Measurements from ENCODE around the gene EML6. TPM values are rescaled to one million over a fixed set of nuclear protein-coding genes. Genes with fewer than 3 reads are reported as not detected.

Gene EML6
- total RNA-seq, 1 donor from 2014 or later, result 3.4 TPM

DNA sequence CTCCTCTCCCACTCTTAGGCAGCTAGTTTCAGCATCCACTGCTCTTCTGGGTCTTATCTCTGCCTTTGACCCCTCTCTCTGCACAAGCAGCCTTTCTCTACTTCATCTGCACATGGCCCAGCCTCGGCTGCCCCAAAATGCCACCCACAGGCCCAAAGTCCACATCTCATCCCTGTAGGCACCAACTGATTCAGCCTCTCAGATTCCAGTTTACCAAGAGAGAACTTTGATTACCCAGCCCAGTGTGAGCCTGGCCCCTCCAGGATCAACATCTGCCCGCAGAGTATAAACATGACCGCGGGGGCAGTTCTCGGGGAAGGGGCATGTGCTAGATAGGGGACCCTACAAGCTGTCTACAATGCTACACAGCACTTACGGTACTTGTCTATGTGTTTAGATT, 185.1 kb downstream of the EML6 start:
- DNase-seq (ENCODE audit: low spot score), result no peak

DNA sequence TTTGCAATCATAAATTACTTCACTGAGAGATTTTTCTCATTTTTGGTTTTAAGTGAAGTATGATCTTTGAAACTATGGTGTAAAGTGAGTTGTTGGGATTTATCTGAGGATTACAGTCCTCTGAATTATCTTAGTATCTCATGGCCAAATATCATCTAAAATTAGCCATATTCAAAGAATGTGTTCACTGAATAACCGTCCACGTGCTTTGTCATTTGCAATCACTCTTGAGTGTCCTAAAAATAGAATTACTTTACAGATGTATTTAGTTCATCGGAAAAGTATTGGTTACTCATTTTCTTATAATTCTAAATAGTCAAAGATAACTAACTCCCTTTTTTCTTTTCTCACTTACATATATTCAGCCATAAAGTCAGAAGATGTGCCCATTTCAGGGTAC, 185.5 kb downstream of the EML6 start:
- no peak for DNase-seq (ENCODE audit: low spot score)

DNA sequence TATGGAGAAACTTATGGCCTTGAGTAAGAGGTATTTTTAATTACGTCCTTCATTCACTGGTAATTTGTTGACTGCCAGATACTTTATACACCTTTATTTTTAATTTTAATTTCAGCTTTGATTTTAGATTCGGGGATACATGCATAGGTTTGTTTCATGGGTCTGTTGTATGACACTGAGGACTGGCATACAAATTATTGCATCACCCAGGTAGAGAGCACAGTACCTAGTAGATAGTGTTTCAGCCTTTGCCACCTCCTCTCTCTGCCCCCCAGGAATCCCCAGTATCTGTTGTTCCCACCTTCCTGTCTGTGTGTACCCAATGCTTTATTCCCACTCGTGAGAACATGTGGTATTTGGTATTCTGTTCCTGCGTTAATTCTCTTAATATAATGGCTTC, 188.8 kb downstream of the EML6 start:
- DNase-seq (ENCODE audit: low spot score), result no peak

DNA sequence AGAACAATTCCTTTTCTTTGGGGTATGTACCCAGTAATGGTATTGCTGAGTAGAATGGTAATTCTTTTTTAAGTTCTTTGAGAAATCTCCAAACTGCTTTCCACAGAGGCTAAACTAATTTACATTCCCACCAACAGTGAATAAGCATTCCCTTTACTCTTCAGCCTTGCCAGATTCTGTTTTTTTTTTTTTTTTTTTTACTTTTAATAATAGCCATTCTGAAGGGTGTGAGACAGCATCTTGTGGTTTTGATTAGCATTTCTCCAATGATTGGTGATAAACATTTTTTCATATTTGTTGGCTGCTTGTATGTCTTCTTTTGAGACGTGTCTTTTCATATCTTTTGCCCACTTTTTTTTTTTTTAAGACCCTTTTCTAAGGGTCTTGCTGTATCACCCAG, 189.4 kb downstream of the EML6 start:
- no peak for DNase-seq (ENCODE audit: low spot score)

DNA sequence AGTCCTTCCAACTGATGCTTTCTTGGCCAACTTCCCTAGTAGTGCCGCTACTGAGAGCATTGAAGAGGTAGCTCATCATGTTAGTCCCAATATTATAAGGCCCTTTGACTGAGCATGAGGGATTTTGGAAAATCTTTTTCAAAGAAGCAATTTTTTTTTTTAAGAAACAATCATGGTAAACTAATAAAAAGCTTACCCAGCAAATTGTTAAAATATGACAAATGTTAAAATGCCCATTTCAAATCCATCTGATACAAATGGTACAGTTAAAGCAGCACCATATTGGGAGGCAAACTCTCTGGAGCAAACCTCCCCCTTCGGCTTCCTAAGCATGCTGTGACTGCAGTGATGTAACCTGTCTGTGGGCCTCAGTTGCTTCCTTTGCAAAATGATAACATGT, 191.2 kb downstream of the EML6 start:
- no peak for DNase-seq (ENCODE audit: low spot score)

DNA sequence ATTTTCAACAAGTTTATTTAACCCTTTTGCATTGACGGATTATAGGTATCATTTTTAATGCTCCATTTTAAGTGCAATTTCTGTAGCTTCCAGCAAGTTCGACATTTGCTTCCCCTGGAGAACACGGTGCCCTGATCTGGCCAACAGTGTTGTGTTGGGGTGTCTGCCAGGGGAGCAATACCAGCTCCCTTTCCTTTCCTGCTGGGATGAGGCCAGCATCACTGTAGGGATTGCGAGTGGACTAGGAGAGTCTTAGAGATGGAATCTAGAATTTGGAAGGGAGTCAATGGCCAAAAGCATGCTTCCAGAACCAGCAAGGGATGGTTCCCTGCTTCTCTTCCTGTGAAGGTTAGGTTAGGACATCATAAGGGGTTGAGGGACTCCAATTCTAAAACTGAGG, 191.6 kb downstream of the EML6 start:
- no peak for DNase-seq (ENCODE audit: low spot score)

DNA sequence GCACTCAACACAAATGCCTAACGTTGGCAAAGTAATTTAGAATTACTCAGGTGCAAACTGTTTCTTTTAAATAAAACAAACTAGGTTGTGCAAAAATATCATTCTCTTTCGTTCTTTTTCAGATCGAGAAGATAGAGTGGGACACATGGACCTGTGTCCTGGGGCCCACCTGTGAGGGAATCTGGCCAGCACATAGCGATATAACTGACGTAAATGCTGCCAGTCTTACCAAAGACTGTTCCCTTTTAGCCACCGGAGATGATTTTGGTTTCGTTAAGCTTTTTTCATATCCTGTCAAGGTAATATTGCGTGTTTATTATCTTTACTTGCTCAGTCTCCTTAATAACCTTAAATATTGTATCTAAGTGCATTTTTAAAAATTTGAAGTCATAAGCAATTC, 193.2 kb downstream of the EML6 start:
- DNase-seq (ENCODE audit: low spot score), result no peak

DNA sequence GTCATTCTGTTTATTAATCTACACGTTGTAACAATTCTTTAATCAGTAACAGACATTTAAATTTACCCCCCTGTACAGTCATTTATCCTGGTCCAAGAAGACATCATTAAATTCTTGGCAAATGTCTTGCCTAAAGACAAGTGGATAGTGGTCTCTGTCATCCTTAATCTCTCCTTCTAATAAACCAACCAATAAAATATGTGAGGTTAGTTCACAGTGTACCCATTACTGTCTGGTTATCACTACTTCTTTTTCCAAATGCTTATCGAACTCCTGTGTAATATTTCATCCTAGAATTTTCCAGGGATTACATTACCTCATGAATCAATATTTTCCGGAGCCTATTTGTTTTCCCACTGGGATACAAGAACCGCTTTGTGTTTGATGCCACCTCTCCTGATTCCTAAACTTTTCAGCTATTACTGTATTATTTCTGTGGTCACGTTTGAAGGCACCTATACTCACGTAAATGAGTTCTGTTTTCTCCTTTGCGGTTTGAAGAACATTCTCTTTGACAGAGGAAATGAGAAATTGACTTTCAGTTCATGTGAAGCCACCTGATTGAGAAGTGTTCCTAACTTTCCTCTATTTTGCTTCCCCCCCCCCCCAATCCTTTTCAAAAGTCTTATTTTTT, 195.3 kb downstream of the EML6 start:
- DNase-seq (ENCODE audit: low spot score), result no peak

DNA sequence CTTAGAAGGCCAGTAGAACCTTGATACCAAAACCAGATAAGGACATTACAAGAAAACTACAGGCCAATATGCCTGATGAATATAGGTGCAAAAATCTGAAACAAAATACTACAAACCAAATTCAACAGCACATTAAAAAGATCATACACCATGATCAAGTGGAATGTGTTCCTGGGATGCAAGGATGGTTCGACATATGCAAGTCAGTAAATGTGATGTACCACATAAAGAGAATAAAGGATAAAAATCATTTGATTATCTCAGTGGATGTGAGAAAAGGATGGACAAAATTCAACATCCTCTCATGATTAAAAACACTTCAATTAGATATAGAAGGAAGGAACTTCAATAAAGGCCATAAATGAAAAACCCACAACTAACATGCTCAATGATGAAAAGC, 197.2 kb downstream of the EML6 start:
- DNase-seq (ENCODE audit: low spot score), result no peak

DNA sequence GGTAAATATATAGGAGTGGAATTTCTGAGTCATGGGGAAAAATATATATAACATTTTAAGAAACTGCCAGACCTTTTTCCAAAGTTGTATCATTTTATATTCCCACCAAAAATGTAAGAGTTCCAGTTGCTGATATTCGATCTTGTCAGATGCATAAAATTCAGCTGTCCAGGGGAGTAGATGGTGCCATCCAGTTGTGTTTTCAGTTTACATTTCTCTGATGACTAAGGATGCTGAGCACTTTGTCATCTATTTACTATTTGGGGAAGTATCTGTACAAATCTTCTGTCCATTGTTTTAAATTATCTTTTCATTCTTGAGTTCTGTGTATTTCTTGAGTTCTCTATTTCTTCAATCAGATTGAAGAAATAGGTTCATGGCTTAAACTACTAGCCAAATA, 200.7 kb downstream of the EML6 start:
- DNase-seq (ENCODE audit: low spot score), result no peak

DNA sequence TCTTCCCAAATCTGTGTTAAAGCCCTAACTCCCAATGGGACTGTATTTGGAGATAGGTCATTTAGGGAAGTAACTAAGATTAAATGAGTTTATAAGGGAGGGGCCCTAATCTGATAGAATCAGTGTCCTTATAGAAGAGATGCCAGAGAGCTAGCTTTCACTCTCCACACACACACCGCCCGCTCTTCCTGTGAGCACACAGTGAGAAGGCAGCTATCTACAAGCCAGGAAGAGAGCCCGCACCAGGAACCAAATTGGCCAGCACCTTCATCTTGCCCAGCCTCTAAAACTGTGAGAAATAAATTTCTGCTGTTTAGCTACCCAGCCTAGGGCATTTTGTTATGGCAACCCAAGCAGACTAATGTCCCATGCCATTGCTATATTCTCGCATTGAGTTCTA, 201.6 kb downstream of the EML6 start:
- DNase-seq (ENCODE audit: low spot score), result no peak

DNA sequence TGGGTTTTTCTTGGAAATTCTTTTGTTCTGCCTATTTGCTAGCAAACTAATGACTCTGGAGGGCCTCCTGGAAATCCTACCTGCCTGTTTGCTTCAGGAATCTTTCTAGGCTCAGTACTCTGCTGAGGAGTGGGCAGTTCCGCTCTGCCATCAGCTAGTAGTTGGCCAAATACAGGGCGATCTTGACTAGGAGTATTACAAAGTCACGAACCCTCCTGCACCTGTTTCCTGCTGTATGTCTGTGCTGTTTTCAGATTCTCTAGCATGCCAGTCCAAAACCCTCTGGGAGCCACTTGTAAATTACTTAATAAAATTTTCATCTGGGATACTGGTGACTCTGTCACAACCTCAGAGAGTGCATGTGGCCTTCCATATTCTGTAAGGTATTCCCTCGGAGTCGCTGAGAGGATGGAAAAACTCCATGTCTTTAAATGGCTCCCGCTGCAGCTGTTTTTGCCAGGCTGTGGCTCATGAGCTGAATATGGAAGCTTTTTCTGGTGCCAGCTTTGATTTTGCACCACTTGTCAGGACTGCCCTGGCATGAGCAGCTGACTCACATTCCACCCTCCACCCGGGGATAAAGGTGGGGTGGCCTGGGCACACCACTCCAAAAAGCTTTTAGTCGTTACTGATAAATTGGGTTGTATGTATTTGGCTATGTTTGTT, 203.8 kb downstream of the EML6 start:
- no peak for DNase-seq (ENCODE audit: low spot score)

DNA sequence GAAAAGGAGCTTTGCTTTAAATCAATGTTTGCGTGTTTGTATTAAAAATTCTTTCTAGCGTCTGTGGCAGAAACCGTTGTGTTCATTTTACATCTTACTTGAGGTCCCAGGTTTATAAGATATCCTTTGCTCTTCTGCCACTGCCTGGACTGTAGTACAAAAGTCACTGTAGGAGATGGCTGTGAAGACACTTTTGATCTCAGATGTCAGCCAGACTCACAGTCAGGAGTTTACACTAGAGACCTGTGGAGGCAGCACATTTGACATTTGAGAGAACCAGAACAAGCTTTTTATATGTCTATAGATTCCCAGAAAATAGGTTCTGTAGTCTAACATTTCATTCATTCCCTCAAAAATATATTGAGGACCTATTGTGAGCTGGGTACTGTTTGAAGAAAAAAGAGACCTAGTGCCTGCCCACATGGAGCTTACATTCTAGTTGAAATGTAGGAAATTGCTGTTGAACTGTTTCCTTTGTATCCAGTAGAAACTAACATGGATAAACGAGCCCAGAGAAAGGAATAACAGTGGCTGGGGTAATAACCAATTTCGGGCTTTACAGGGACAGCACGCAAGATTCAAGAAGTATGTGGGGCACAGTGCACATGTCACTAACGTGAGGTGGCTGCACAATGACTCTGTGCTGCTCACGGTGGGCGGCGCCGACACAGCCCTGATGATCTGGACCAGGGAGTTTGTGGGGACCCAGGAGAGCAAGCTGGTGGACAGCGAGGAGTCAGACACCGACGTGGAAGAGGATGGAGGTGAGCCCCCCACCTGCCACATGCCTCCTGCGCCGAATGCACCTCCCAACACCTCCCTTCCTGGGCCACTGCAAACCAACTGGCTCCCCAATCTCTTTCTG, 204.5 kb downstream of the EML6 start:
- no peak for DNase-seq (ENCODE audit: low spot score)

DNA sequence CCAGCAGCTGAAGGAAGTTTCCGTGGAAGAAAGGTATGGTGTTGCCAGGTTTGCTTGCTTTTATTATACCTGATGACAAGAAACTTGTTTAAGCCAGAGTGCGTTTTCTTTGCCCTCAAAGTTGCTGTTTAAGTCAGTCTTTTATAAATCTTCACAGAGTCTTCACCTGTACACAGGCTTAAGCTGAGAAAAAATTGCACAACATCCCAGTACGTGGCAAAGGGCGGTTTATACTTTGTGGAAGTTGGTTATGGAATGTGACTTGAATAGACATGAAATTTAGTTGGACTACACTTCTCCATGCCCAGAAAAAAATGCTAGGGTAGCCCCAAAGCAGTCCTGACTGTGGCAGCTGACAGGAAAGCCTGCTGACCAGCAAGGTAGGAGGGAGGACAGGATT, 205.3 kb downstream of the EML6 start:
- DNase-seq (ENCODE audit: low spot score), result no peak

DNA sequence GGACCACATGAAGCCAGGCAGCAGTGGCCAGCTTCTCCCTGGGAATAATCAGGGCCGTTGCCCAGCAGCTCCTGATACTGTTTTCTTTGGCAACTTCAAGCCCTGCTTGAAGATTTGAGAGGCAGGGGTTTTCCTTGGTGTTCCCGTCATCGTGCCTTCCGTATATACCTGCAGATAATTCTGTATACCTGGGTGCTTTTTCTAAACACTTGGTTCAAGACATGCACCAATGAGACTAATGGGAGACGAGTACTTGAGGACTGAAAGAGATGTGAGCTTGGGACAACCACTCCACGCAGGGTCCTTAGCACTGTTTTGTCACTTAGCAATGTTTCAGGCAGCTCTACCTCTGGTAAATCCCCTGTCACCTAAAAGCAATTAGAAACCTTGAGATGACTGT, 208.0 kb downstream of the EML6 start:
- no peak for DNase-seq (ENCODE audit: low spot score)

DNA sequence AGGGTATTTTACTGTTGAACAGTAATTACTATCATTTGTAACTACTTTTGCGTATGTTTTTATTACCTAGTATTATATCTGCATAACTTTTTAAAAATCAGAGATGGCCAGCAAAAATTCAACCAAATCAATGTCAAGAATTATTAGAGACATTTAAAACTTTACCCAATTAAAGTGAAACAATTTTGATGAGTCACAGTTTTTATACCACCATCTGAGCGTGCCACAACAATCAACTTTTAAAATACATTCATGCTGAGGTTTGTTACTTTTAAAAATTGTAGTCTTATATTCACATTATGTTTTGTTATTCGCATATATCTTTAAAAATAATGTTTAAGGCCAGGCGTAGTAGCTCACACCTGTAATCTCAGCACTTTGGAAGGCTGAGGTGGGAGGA, 211.9 kb downstream of the EML6 start:
- DNase-seq (ENCODE audit: low spot score), result no peak

DNA sequence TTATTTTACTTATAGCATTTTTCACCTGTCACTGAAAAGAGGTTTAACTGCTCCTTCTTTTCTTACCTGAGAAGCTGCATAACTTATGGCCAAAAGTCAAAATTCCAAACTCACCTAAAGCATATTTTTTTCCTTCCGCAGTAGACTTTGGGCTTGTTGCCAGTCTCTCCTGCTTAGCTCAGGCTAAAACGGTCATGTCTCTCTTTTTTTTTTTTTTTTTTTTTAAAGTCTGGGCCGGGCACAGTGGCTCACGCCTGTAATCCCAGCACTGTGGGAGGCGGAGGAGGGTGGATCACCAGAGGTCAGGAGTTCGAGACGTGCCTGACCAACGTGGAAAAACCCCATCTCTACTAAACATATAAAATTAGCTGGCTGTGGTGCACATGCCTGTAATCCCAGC, 213.3 kb downstream of the EML6 start:
- no peak for DNase-seq (ENCODE audit: low spot score)

DNA sequence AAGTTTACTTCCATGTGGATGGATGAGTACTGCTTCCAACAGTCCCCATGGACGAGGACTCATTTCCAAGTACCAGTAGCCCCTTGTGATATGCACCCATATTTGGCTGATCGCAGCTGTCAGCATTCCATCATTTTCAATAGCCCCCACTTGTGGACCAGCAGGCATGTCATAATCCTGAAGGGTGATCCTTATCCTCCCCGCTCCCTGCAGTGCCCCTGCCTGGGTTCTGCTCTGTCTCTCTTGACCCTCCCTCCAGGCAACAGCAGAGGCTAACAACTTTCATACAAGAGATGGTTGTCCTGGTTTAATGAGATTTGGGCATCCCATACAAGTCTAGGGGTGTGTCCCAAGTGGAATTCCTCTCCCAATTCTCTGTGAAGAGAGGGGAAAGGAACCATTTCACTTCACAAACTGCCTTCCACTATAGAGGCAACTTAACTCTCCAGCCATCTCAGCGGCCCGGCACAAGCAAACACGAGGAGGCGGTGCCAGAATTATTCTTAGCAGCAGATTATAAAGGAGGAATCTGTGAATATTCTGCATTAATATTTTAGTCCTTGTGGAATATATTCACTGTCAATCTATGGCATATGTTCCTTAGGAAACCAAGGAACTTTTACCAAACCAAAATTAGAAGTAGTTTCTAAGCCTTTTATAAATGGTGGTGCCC, 216.1 kb downstream of the EML6 start:
- DNase-seq (ENCODE audit: low spot score), result no peak

DNA sequence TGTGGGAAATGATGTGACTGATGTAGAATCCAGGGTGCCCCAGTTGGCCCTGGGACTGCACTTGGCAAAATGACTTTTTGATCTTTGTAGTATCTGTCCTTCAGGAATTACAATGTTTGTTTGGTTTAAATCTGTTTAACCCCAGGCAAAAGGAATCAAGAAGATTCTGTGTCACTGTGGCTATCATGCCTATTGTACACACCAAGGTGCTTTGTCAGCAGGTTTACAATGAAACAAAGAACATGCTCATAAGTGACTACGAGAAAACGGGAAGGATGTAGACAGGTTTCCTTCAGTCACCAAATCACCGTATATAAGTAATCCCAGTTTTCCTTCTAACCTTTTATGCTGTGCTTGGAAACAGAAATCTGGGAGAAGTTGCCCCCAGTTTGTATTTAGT, 217.3 kb downstream of the EML6 start:
- no peak for DNase-seq (ENCODE audit: low spot score)

DNA sequence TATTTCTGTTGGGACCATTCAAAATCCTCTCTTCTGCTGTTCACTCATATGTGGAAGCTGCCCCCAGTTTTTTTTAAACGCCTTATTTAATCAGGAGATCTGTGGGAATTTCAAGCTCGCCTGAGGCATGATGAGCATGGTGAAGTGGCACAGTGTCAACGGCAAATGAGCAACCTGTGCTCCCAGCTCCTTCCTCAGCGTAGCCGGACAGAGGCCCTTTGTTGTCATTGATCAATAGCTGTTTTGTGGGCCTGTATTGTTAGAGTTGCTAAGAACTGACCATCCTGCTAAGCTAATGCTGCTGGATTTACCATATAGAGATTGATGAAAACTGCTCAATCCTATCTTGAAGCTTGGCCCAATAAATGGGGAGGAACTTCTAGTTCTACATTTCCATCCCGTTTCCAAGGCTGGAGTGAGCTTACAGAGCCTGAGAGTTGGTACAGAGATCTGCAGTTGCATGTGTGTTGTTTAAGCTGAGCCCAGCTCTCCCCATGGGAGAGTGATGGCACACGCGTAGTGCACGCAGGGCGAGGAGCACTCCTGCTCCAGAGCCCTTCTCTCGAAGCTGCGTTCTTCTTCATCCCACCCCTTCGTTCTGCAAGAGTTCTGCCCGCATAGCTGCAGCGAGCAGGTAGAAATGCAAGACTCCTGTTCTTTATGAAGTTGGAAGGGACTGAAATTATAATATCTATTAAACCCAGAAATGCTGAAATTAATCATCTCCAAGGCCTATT, 218.0 kb downstream of the EML6 start:
- DNase-seq (ENCODE audit: low spot score), result no peak

DNA sequence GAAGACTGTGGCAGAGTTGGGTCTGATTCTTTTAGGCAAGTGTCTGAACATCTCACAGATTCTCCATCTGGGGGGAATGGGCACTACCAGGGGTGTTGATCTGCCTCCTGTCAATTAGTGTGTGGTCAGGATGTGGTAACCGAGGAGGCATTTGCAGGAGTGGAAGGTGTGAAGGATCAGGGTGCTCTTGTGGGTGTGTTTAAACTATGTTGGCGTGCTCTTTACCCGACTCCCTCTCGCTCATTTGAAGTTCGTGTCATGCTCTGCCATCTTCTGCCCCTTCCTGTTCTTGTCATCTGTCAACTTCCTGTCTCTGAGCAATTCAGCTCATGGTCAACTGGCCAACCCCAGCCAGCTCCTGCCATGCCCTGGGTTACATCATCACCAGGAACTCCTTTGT, 218.9 kb downstream of the EML6 start:
- no peak for DNase-seq (ENCODE audit: low spot score)

Measured in umbilical cord (tissue), 2 donors.